Parathyroid adenoma (tissue), 2 donors: Measurements from ENCODE around the gene DCAF16.

ENCODE experiments used
- H2AFZ ChIP-seq: fragments of 300-600 bp; sonication (generic); one replicate; pipeline ENCODE4 v1.7.0; 2017; ENCODE audit warnings: antibody characterized with exemption, mild to moderate bottlenecking
- H3K27ac ChIP-seq: fragments of 300-600 bp; sonication (generic); one replicate; pipeline ENCODE4 v1.7.0; 2017
- H3K27me3 ChIP-seq: fragments of 300-600 bp; sonication (generic); one replicate; pipeline ENCODE4 v1.7.0; 2017; ENCODE audit warnings: low read length; ENCODE audit not compliant: control insufficient read depth, insufficient read depth
- H3K36me3 ChIP-seq: fragments of 300-600 bp; sonication (generic); one replicate; pipeline ENCODE4 v1.7.0; 2017; ENCODE audit warnings: low read length; ENCODE audit not compliant: control insufficient read depth, insufficient read depth
- H3K4me1 ChIP-seq: fragments of 300-600 bp; sonication (generic); one replicate; pipeline ENCODE4 v1.7.0; 2017; ENCODE audit warnings: control low read depth
- H3K4me2 ChIP-seq: fragments of 300-600 bp; sonication (generic); one replicate; pipeline ENCODE4 v1.7.0; 2017; ENCODE audit warnings: low read length
- H3K4me3 ChIP-seq: fragments of 300-600 bp; sonication (generic); one replicate; pipeline ENCODE4 v1.7.0; 2017; ENCODE audit warnings: low read depth, low read length
- H3K79me2 ChIP-seq: fragments of 300-600 bp; sonication (generic); one replicate; pipeline ENCODE4 v1.7.0; 2017; ENCODE audit warnings: control low read depth
- H3K9ac ChIP-seq: fragments of 300-600 bp; sonication (generic); one replicate; pipeline ENCODE4 v1.7.0; 2017; ENCODE audit warnings: mild to moderate bottlenecking
- H3K9me3 ChIP-seq: fragments of 300-600 bp; sonication (generic); one replicate; pipeline ENCODE4 v1.7.0; 2017; ENCODE audit warnings: low read length; ENCODE audit not compliant: control insufficient read depth
- CTCF ChIP-seq: fragments of 300-600 bp; sonication (generic); IDR thresholded peaks from one replicate; pipeline ENCODE4 v1.7.0; 2017; ENCODE audit warnings: antibody characterized with exemption, mild to moderate bottlenecking
- donor health status: primary hyperparathyroidism.

Gene DCAF16

GRCh38 chr4:17778431-17778830, 32.1 kb downstream of the DCAF16 start:
- H3K4me1 ChIP-seq: no peaks in the 10 kb centered on the region
- no peak overlapping the region for H3K4me2 ChIP-seq
- no peak for TF ChIP-seq CTCF
- no peak overlapping the region for H3K27ac ChIP-seq
- no peak overlapping the region for H3K4me3 ChIP-seq
- H3K79me2 ChIP-seq: no peaks in the 10 kb centered on the region
- no peak overlapping the region for H2AFZ ChIP-seq
- no peak overlapping the region for H3K9ac ChIP-seq
- H3K36me3 ChIP-seq: no peaks in the 10 kb centered on the region
- H3K27me3 ChIP-seq: peaks cover 6% of the 10 kb centered on the region
- H3K9me3 ChIP-seq: no peaks in the 10 kb centered on the region

DNA sequence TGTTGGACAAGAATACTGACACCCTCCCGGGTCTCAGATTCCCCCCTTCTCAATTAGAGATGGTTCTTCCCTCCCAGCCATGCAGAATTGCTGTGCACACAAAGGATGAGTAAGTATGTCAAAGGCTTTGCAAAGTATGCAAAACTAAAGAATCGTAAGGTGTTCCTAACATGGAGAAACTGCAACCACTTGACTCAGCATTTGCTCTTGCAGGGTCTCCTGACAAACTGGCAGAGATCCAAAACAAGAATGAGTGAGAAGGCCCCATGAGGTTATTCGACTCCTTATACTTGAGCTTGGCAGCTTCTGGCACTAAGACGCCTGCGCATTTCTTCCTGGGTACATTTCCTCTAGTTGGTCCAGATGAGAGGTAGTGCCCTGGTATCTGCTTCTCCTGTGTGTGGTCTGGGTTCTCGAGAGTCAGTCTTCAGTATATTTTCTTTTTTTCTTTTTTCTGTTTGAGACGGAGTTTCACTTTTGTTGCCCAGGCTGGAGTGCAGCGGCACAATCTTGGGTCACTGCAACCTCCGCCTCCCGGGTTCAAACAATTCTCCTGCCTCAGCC, 37.3 kb downstream of the DCAF16 start:
- Histone ChIP-seq H3K79me2 (no peaks in the 10 kb centered on the region), H3K9ac (no peak overlapping the region), H3K36me3 (no peaks in the 10 kb centered on the region), H3K9me3 (no peaks in the 10 kb centered on the region), H3K4me1 (no peaks in the 10 kb centered on the region), H3K4me2 (no peak overlapping the region), H3K27me3 (no peaks in the 10 kb centered on the region), H3K4me3 (no peak overlapping the region), H3K27ac (no peak overlapping the region), H2AFZ (no peak overlapping the region)
- no peak for TF ChIP-seq CTCF

DNA sequence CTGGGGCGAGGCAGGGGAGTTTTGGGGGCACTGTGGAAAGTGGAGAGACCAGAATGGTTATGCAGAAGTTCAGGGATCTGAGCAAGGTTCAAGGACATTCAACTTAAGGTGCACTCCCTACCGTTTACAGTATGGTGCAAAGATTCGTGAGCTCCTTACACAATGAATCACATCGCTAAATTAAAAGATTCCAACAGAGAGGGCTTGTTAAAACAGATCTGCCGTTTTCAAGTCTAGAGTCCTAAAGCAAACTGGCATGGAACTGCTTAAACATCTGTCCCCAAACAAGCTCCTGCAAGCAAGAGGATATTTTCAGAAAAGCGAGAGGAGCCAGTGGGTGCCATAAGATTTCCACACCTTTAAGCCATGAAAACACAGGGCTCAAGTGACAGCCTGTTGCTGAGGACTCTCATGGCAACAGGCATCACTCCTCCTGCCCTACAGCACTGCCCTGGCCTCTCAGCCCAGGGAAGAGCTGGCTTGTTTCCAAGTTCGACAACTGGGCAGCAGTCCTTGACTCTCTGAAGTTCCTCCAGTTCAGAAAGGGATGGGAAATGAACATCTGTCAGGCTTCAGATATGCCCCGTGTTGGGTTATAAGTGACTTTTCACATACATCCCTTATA, 39.2 kb downstream of the DCAF16 start:
- H3K4me1 ChIP-seq: no peaks in the 10 kb centered on the region
- H3K36me3 ChIP-seq: no peaks in the 10 kb centered on the region
- no peak overlapping the region for H3K27ac ChIP-seq
- no peaks in the 10 kb centered on the region for H3K27me3 ChIP-seq
- no peak overlapping the region for H3K4me3 ChIP-seq
- H3K4me2 ChIP-seq: no peak overlapping the region
- H3K9ac ChIP-seq: no peak overlapping the region
- H3K9me3 ChIP-seq: no peaks in the 10 kb centered on the region
- H2AFZ ChIP-seq: no peak overlapping the region
- no peaks in the 10 kb centered on the region for H3K79me2 ChIP-seq
- TF ChIP-seq CTCF: no peak

- no peak overlapping the region for H3K27ac ChIP-seq
- H3K4me2 ChIP-seq: no peak overlapping the region
- no peaks in the 10 kb centered on the region for H3K36me3 ChIP-seq
- H3K79me2 ChIP-seq: no peaks in the 10 kb centered on the region
- no peaks in the 10 kb centered on the region for H3K9me3 ChIP-seq
- no peak overlapping the region for H3K9ac ChIP-seq
- TF ChIP-seq CTCF: no peak
- H2AFZ ChIP-seq: no peak overlapping the region
- no peaks in the 10 kb centered on the region for H3K4me1 ChIP-seq
- H3K4me3 ChIP-seq: no peak overlapping the region
- H3K27me3 ChIP-seq: no peaks in the 10 kb centered on the region
Measured at GRCh38 chr4:17770845-17771244, 39.7 kb downstream of the DCAF16 start.
